K562 (cell line): ENCODE data around the gene MAB21L1. TPM values are rescaled to one million over a fixed set of nuclear protein-coding genes. Genes with fewer than 3 reads are reported as not detected.

Experiments
- ATAC-seq: fragments of 200-7000 bp; cut with Tn5 transposase; 3 replicates; pipeline ENCODE4 v1.9.1; 2020; ENCODE audit warnings: moderate library complexity
- BruUV-seq: library from RNA; stranded (reverse); fragments of 400-500 nt; replicated peaks from 2 replicates; lab custom pipeline; 2021; lab: Mats Ljungman, UMichigan
- CTCF ChIA-PET: fragments of 300-600 bp; formaldehyde crosslinking; extraction: SDS; loops from one replicate; lab custom pipeline; 2021; ENCODE audit warnings: low intra/inter-chr PET ratio; lab: Yijun Ruan, JAX
- POLR2A ChIA-PET: fragments of 300-600, 350-650 bp; sonication (Branson Sonifier 250); formaldehyde crosslinking; extraction: SDS; loops from one replicate; lab custom pipeline; 2021; ENCODE audit warnings: antibody characterized with exemption, inconsistent platforms; lab: Yijun Ruan, JAX
- DNase-seq, 4 experiments: peaks; one replicate each; pipeline versions ENCODE4 v3.0.0 to v3.0.0-alpha.2; 2011 to 2018; ENCODE audit warnings: low spot score in 3 of 4, mixed read lengths in 3 of 4; ENCODE audit errors: extremely low read depth in 1 of 4
- FAIRE-seq: peaks from 2 replicates; lab custom pipeline; 2011; peaks lifted over from hg19 to GRCh38; lab: Jason Lieb, UNC
- H2AFZ ChIP-seq: 2 replicates; pipeline ENCODE4 v1.6.0; 2011; ENCODE audit warnings: low read depth, low read length, control low read depth, inconsistent platforms
- H3K27ac ChIP-seq: fragments of 200-600 bp; 3 replicates; pipeline ENCODE4 v1.8.0; 2011; ENCODE audit warnings: low read depth, mild to moderate bottlenecking, control low read depth, inconsistent platforms, low read length, moderate library complexity, mixed read lengths; ENCODE audit errors: extremely low read depth
- H3K27me3 ChIP-seq, 2 experiments: fragments of 300-600 bp in 1 of 2; 2 replicates in 1 of 2; 3 replicates in 1 of 2; pipeline versions ENCODE4 v1.6.0 to v1.8.0; 2011; ENCODE audit warnings: inconsistent platforms in 2 of 2, low read length in 2 of 2, mild to moderate bottlenecking in 1 of 2, mixed read lengths in 1 of 2, moderate library complexity in 1 of 2; ENCODE audit not compliant: control insufficient read depth in 2 of 2, insufficient read depth in 2 of 2
- H3K36me3 ChIP-seq: fragments of 300-600 bp; 3 replicates; pipeline ENCODE4 v1.8.0; 2011; ENCODE audit warnings: mild to moderate bottlenecking, low read length, inconsistent platforms; ENCODE audit not compliant: control insufficient read depth, insufficient read depth
- H3K4me1 ChIP-seq, 2 experiments: fragments of 200-600 bp in 1 of 2; replicated peaks in 1 of 2; 2 replicates in 1 of 2; 3 replicates in 1 of 2; pipeline versions ENCODE4 v1.5.1 to v1.8.0; 2011; ENCODE audit warnings: inconsistent platforms in 2 of 2, low read length in 2 of 2, mild to moderate bottlenecking in 1 of 2, mixed read lengths in 1 of 2, moderate library complexity in 1 of 2; ENCODE audit not compliant: control insufficient read depth in 2 of 2, insufficient read depth in 2 of 2
- H3K4me2 ChIP-seq: 2 replicates; pipeline ENCODE4 v1.6.1; 2011; ENCODE audit warnings: low read length, control low read depth, inconsistent platforms, mixed read lengths; ENCODE audit not compliant: insufficient read depth
- H3K4me3 ChIP-seq: fragments of 200-600 bp; sonication (generic), shearing (Covaris generic); 2 replicates; pipeline ENCODE4 v1.5.1; 2016; ENCODE audit warnings: control low read depth, inconsistent platforms
- H3K79me2 ChIP-seq: fragments of 200-600 bp; 3 replicates; pipeline ENCODE4 v1.8.0; 2011; ENCODE audit warnings: low read length, inconsistent platforms; ENCODE audit not compliant: control insufficient read depth, insufficient read depth
- H3K9ac ChIP-seq, 2 experiments: 2 replicates each; pipeline versions ENCODE4 v1.6.0 to v1.6.1; 2011; ENCODE audit warnings: low read depth in 2 of 2, low read length in 2 of 2, control low read depth in 1 of 2, inconsistent platforms in 1 of 2, mild to moderate bottlenecking in 1 of 2, mixed read lengths in 1 of 2; ENCODE audit not compliant: insufficient read depth in 1 of 2
- H3K9me1 ChIP-seq: one replicate; pipeline ENCODE4 v1.6.0; 2011; ENCODE audit warnings: inconsistent platforms, mild to moderate bottlenecking, low read length, moderate library complexity; ENCODE audit not compliant: control insufficient read depth, insufficient read depth
- H3K9me3 ChIP-seq: replicated peaks from 2 replicates; pipeline ENCODE4 v1.5.1; 2011; ENCODE audit warnings: low read depth, low read length, inconsistent platforms; ENCODE audit not compliant: control insufficient read depth, insufficient read depth
- H4K20me1 ChIP-seq: replicated peaks from 2 replicates; pipeline ENCODE4 v1.6.1; 2011; ENCODE audit warnings: low read length, inconsistent platforms, mixed read lengths; ENCODE audit not compliant: control insufficient read depth, insufficient read depth
- CAMTA2 ChIP-seq: fragments of 250-450 bp; sonication (Bioruptor Pico); conservative IDR thresholded peaks from 2 replicates; pipeline ENCODE4 v1.5.1; 2022
- CEBPG ChIP-seq, 3 experiments: fragments of 200-800 bp in 1 of 3; sonication (Bioruptor generic) in 1 of 3; sonication (generic) in 1 of 3; formaldehyde crosslinking in 1 of 3; IDR thresholded peaks in 2 of 3; conservative IDR thresholded peaks in 1 of 3; 2 replicates each; pipeline versions ENCODE4 v1.6.1 to v1.8.0; 2016 to 2022; ENCODE audit warnings: missing compliant biosample characterization in 2 of 3, missing genetic modification characterization in 2 of 3, mild to moderate bottlenecking in 1 of 3, missing genetic modification reagents in 1 of 3
- FOXP1 ChIP-seq: sonication (generic); formaldehyde crosslinking; IDR thresholded peaks from 2 replicates; pipeline ENCODE4 v1.8.0; 2022; ENCODE audit warnings: mild to moderate bottlenecking, missing genetic modification reagents
- HEY1 ChIP-seq: fragments of 250-450 bp; sonication (Bioruptor Pico); IDR thresholded peaks from 2 replicates; pipeline ENCODE4 v1.5.0; 2020; ENCODE audit warnings: mild to moderate bottlenecking, moderate library complexity, borderline replicate concordance
- KLF1 ChIP-seq: fragments of 450-650 bp; IDR thresholded peaks from 2 replicates; pipeline ENCODE4 v1.6.1; 2016; ENCODE audit warnings: missing genetic modification characterization, missing compliant biosample characterization
- L3MBTL2 ChIP-seq: fragments of 450-650 bp; IDR thresholded peaks from 2 replicates; pipeline ENCODE4 v1.6.1; 2016; ENCODE audit warnings: mild to moderate bottlenecking, moderate library complexity
- MLX ChIP-seq, 2 experiments: fragments of 450-650 bp in 1 of 2; sonication (generic) in 1 of 2; formaldehyde crosslinking; conservative IDR thresholded peaks; 2 replicates each; pipeline versions ENCODE4 v1.4.0 to v1.8.1; 2020 to 2022; ENCODE audit warnings: mild to moderate bottlenecking in 1 of 2, missing genetic modification reagents in 1 of 2
- PHF21A ChIP-seq: fragments of 450-650 bp; IDR thresholded peaks from 2 replicates; pipeline ENCODE4 v1.6.1; 2017; ENCODE audit warnings: low read depth, borderline replicate concordance
- TAF15 ChIP-seq: fragments of 200-400 bp; formaldehyde crosslinking; IDR thresholded peaks from 2 replicates; pipeline ENCODE4 v1.6.1; 2017; ENCODE audit warnings: mild to moderate bottlenecking, low read depth, low read length, moderate library complexity
- ZBTB17 ChIP-seq: fragments of 450-650 bp; formaldehyde crosslinking; IDR thresholded peaks from 2 replicates; pipeline ENCODE4 v1.4.0; 2020; ENCODE audit warnings: mild to moderate bottlenecking
- ZNF232 ChIP-seq: sonication (generic); formaldehyde crosslinking; IDR thresholded peaks from 2 replicates; pipeline ENCODE4 v1.8.0; 2022; ENCODE audit warnings: mild to moderate bottlenecking, missing genetic modification reagents
- WGBS: fragments of 100-300 bp; shearing (Covaris generic); methylation state at CpG from one replicate; pipeline ENCODE4 v1.1.6; 2016; ENCODE audit warnings: low coverage, mixed read lengths; ENCODE audit not compliant: insufficient coverage; ENCODE audit errors: missing lambda C conversion rate; 5-methylcytosine and 5-hydroxymethylcytosine counted together
- in situ Hi-C: fragments of 300-500 bp; cut with MboI; formaldehyde crosslinking; loops from 4 replicates; pipeline ENCODE4 v1.15.0; 2018; ENCODE audit warnings: inconsistent platforms, mixed read lengths
- intact Hi-C: fragments of 100-400 bp; cut with micrococcal nuclease; formaldehyde crosslinking; loops from 2 replicates; pipeline ENCODE4 v1.14.2; 2022
- polyA plus RNA-seq, 8 experiments: library from polyadenylated mRNA; depleted of rRNA in 4 of 8; stranded (reverse) in 5 of 8; unstranded in 3 of 8; fragments of >200 nt; fragmentation: Nextera tagmentation in 2 of 8; fragmentation: Illumina TruSeq in 1 of 8; extraction: Ambion mirVana in 2 of 8; extraction: Trizol in 1 of 8; gene quantifications; 2 replicates each; pipeline versions ENCODE4 v1.2.1 to v1.2.3, GENCODE V29; 2011 to 2014; ENCODE audit warnings: inconsistent platforms in 1 of 8, missing spikeins in 1 of 8
- total RNA-seq, 7 experiments: library from RNA; depleted of rRNA in 6 of 7; stranded (reverse); fragments of >200 nt in 6 of 7; fragmentation: Illumina TruSeq in 2 of 7; extraction: Trizol in 2 of 7; gene quantifications; 2 replicates each; pipeline versions ENCODE4 v1.2.1 to v1.2.3, GENCODE V29; 2011 to 2021; ENCODE audit warnings: low replicate concordance in 1 of 7
- TF ChIP-seq, protein P1 (sequence below), 2 experiments: fragments of 200-800 bp in 1 of 2; sonication (Bioruptor generic) in 1 of 2; sonication (generic) in 1 of 2; formaldehyde crosslinking in 1 of 2; IDR thresholded peaks in 1 of 2; conservative IDR thresholded peaks in 1 of 2; 2 replicates each; pipeline versions ENCODE4 v1.5.0 to v1.6.1; 2016 to 2020; ENCODE audit warnings: missing compliant biosample characterization in 1 of 2, missing genetic modification characterization in 1 of 2, missing genetic modification reagents in 1 of 2
- TF ChIP-seq, protein P2 (sequence below): IDR thresholded peaks from 2 replicates; pipeline ENCODE4 v1.6.1; 2011; ENCODE audit warnings: borderline replicate concordance, low read depth, mild to moderate bottlenecking, moderate library complexity, low read length; ENCODE audit not compliant: insufficient read depth, poor library complexity, severe bottlenecking
- TF ChIP-seq, protein P3 (sequence below): fragments of 450-650 bp; IDR thresholded peaks from 2 replicates; pipeline ENCODE4 v1.6.1; 2017; ENCODE audit warnings: mild to moderate bottlenecking, moderate library complexity
- TF ChIP-seq, protein P4 (sequence below): fragments of 450-650 bp; formaldehyde crosslinking; IDR thresholded peaks from 2 replicates; pipeline ENCODE4 v1.4.0; 2022; ENCODE audit warnings: mild to moderate bottlenecking, moderate library complexity

Gene MAB21L1
- total and polyA plus RNA-seq, 9 of the 15 experiments (the other 6 are each of a cell fraction or from before 2014, with no cell fraction given): not detected

GRCh38 chr13:35477386-35477946, 977 bp upstream of the MAB21L1 start:
- Histone ChIP-seq H3K9ac (no peak overlapping the region), H4K20me1 (no peaks in the 10 kb centered on the region), H3K9me1 (no peaks in the 10 kb centered on the region), H2AFZ (no peak overlapping the region), H3K27ac (no peak overlapping the region), H3K27me3 (peaks cover 0 to 8% of the 10 kb centered on the region in 2 experiments; a peak in 2 of 5 replicates), H3K4me2 (no peak overlapping the region), H3K9me3 (no peaks in the 10 kb centered on the region), H3K36me3 (no peaks in the 10 kb centered on the region), H3K79me2 (no peaks in the 10 kb centered on the region), H3K4me3 (no peak overlapping the region), H3K4me1 (no peaks in the 10 kb centered on the region)
- no peak for DNase-seq
- ATAC-seq: no peak
- WGBS: 0% methylated on average over 4 of the region's 5 CpGs
- no TSS peak for BruUV-seq
- POLR2A ChIA-PET: no interaction called here
- CTCF ChIA-PET: no interaction called here
- in situ Hi-C loops: no loop called here
- FAIRE-seq: no peak
- intact Hi-C loops: no loop called here
- TF ChIP-seq, protein P1, sequence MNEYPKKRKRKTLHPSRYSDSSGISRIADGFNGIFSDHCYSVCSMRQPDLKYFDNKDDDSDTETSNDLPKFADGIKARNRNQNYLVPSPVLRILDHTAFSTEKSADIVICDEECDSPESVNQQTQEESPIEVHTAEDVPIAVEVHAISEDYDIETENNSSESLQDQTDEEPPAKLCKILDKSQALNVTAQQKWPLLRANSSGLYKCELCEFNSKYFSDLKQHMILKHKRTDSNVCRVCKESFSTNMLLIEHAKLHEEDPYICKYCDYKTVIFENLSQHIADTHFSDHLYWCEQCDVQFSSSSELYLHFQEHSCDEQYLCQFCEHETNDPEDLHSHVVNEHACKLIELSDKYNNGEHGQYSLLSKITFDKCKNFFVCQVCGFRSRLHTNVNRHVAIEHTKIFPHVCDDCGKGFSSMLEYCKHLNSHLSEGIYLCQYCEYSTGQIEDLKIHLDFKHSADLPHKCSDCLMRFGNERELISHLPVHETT (CRISPR knock-in tag; conservative IDR thresholded peaks at IDR 0.05 in 1 of 2, IDR thresholded peaks at IDR 0.05 in 1 of 2): no peak
- no peak for TF ChIP-seq KLF1 (tag)
- no peak for TF ChIP-seq ZBTB17 (CRISPR knock-in tag)
- no peak for TF ChIP-seq CAMTA2
- TF ChIP-seq FOXP1 (CRISPR knock-in tag): no peak
- TF ChIP-seq, protein P2, sequence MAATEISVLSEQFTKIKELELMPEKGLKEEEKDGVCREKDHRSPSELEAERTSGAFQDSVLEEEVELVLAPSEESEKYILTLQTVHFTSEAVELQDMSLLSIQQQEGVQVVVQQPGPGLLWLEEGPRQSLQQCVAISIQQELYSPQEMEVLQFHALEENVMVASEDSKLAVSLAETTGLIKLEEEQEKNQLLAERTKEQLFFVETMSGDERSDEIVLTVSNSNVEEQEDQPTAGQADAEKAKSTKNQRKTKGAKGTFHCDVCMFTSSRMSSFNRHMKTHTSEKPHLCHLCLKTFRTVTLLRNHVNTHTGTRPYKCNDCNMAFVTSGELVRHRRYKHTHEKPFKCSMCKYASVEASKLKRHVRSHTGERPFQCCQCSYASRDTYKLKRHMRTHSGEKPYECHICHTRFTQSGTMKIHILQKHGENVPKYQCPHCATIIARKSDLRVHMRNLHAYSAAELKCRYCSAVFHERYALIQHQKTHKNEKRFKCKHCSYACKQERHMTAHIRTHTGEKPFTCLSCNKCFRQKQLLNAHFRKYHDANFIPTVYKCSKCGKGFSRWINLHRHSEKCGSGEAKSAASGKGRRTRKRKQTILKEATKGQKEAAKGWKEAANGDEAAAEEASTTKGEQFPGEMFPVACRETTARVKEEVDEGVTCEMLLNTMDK: no peak
- TF ChIP-seq CEBPG (CRISPR knock-in tag; IDR thresholded peaks at IDR 0.05): no peak
- TF ChIP-seq CEBPG (tag; conservative IDR thresholded peaks at IDR 0.05 in 1 of 2, IDR thresholded peaks at IDR 0.05 in 1 of 2): no peak
- no peak for TF ChIP-seq PHF21A
- TF ChIP-seq TAF15: no peak
- no peak for TF ChIP-seq HEY1
- TF ChIP-seq L3MBTL2: no peak
- TF ChIP-seq, protein P3, sequence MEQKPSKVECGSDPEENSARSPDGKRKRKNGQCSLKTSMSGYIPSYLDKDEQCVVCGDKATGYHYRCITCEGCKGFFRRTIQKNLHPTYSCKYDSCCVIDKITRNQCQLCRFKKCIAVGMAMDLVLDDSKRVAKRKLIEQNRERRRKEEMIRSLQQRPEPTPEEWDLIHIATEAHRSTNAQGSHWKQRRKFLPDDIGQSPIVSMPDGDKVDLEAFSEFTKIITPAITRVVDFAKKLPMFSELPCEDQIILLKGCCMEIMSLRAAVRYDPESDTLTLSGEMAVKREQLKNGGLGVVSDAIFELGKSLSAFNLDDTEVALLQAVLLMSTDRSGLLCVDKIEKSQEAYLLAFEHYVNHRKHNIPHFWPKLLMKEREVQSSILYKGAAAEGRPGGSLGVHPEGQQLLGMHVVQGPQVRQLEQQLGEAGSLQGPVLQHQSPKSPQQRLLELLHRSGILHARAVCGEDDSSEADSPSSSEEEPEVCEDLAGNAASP: no peak
- TF ChIP-seq MLX (CRISPR knock-in tag; conservative IDR thresholded peaks at IDR 0.05): no peak
- TF ChIP-seq, protein P4, sequence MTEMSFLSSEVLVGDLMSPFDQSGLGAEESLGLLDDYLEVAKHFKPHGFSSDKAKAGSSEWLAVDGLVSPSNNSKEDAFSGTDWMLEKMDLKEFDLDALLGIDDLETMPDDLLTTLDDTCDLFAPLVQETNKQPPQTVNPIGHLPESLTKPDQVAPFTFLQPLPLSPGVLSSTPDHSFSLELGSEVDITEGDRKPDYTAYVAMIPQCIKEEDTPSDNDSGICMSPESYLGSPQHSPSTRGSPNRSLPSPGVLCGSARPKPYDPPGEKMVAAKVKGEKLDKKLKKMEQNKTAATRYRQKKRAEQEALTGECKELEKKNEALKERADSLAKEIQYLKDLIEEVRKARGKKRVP: no peak
- TF ChIP-seq ZNF232 (CRISPR knock-in tag): no peak
